ENCODE data around the gene TMEM131L.
"Not testable (repeated sequence)": the region's sequence is repeated elsewhere in the genome, so short reads cannot be mapped to it uniquely, and the experiment has no call there.

TMEM131L gene

DNA sequence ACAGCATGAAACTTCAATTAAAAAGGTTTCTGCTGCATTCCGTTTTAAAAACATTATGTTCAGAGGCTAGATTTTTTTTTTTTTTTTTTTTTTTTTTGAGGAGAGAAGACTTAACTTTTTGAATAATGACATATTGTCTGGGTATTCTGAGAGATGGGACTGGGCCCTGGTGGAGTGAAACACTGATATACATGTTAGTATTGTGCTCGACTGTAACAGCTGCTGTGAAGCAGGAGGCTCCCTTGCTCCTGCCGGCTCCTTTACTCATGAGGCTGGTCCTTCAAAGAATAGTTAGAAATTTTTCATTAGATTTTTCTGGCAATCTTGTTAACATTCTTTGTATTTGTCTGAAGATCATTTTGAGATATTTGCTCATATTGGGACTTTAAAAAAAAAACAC lies 73.3 kb downstream of the TMEM131L start:
- DNase-seq (ENCODE audit: low read depth in 2 of 3, low spot score in 2 of 3) = no peak

DNA sequence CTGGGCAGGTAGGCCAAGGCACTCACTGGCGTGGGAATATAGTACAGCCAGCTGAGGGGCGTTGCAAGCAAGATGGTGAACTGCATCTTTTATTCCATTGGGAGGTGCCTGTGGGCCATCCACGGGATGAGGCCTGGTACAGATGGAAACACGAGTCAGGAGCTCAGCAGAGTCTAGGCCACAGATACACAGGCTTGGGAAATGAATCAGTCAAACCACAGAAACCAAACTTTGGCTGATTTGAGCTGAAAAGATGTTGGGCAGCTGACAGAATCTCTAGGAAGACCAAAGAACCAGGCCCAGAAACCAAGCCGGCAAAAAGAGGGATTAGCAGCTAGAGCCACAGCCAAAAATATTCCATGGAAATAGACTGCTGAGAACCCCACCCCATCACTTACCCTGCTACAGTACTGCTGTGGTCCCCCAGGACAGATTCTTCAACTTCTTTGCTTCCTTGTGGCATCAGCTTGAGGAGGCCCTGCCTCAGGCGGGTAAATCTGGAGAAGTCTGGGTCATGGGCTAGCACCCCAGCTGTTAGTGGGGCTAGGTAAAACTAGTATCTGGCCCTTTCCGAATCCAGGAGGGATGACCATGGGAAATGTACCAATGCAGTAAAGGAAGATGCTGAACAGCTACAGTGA lies 75.4 kb downstream of the TMEM131L start:
- no peak for DNase-seq (ENCODE audit: low read depth in 2 of 3, low spot score in 2 of 3)

DNA sequence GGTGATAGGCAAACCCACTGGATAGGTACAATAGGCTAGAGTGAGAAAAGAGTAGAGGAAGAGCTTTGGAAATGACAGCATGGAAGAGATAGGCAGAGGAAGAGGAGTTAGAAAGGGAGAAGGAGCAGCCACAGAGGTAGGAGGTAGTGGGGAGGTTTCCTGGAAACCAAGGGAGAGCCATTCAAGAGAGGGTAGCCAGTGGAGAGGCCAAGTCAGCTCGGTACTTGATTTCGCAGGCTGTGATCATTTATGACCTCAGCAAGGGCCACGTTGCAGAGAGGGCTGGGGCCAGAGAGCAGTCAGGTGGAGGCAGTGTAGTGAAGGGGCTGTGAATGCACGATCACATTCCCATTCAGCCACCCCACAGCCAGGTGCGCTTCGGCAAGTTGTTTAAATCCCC lies 76.0 kb downstream of the TMEM131L start:
- DNase-seq (ENCODE audit: low read depth in 2 of 3, low spot score in 2 of 3) = no peak

DNA sequence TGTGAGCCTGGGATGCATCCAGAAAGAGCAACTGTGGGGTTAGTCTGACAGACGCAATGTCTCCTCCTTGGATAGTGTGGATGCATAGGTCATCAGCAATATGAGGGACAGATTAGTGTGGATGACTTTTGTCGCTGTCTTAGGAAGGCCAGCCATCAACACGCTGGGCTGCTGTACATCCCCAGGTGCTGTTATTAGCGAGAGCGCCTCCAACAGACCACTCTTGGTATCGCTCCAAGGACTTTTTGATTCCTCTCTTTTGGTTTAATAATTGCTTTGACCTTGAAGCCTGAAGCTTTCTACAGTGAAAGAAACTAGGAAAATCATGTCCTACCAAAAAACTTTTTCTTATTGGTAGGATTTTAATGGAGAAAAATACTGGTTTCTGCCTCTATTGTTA lies 76.7 kb downstream of the TMEM131L start:
- no peak for DNase-seq (ENCODE audit: low read depth in 2 of 3, low spot score in 2 of 3)

DNA sequence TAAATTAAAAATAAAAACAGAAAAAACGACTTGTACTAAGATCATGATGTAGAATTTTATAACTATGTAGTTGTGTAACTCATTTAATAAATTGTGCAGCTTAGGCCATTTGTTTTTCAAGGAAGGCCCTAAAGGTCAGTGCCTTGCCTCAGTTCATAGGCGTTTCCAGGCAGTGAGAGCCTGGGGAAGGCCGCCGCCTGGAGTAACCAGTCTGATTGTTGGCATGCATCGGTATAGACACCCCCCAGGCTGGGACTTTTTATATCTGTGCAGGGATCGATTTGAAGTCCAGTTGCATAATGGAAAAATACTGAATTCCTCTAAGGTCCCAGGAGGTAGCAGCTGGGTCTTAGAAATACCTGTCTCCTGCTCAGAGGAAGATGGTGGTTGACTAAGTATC lies 77.2 kb downstream of the TMEM131L start:
- DNase-seq (ENCODE audit: low read depth in 2 of 3, low spot score in 2 of 3) = no peak

DNA sequence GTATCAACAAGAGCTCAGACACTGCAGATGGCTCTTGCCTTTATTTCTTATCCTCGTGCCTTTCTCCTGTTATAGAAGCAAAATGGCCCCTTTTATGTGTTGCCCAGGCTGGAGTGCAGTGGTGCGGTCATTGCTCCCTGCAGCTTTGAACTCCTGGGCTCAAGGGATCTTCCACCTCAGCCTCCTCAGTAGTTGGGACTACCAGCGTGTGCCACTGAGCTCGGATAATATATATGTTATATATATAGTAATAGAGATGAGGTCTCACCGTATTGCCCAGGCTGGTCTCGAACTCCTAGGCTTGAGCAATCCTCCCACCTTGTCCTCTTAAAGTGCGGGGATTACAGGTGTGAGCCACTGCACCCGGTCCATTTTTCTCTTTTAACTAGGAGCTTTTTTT lies 79.7 kb downstream of the TMEM131L start:
- DNase-seq (ENCODE audit: low read depth in 2 of 3, low spot score in 2 of 3) = no peak

DNA sequence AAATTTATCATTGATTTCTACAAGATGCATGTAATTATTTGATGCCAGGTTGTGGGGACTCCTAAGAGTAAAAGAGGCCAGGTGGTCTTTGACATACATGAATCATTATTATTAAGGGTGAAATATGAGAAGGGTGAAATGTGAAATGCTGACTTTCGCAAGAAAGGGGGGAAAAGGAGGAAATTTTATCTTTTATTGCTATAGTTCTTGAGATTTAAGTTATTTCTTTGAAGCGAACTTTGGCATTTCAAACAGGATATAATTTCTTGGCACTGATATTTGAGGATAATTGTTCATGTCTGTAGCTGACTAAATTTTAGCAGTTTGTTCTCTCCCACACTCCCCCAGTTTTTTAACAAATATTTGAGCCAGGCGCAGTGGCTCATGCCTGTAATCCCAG lies 80.1 kb downstream of the TMEM131L start:
- no peak for DNase-seq (ENCODE audit: low read depth in 2 of 3, low spot score in 2 of 3)

DNA sequence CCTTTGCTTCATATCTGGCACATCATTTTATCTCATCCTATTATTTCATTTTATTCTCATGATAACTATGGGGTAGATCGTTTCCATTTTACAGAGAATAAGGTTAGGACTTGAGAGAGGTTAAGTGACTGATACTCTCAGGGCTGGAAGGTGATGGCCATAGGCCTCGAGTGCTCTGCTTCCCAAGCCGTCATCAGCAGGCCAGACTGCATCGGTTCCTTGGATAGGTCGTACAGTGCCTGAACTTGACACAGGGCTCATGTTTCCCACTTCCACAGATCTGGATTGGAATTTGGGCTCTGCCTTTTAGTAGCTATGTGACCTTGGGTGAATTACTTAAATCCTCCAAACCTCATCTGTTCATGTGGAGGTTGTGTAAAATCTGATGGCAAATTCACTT lies 81.4 kb downstream of the TMEM131L start:
- DNase-seq (ENCODE audit: low read depth in 2 of 3, low spot score in 2 of 3) = no peak

DNA sequence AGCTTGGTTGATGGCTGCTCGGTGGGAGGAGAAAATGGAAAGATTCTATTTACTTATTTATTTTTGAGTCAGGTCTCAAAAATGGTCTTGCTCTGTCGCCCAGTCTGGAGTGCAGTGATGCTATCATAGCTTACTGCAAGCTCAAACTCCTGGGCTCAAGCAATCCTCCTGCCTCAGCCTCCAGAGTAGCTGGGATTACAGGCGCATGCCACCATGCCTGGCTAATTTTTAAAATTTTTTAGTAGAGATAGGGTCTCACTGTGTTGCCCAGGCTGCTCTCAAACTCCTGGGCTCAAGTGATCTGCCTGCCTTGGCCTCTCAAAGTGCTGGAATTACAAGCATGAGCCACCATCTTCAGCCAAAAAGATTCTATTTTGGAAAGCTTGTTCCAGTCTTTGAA lies 82.7 kb downstream of the TMEM131L start:
- DNase-seq (ENCODE audit: low read depth in 2 of 3, low spot score in 2 of 3) = not testable (repeated sequence)

DNA sequence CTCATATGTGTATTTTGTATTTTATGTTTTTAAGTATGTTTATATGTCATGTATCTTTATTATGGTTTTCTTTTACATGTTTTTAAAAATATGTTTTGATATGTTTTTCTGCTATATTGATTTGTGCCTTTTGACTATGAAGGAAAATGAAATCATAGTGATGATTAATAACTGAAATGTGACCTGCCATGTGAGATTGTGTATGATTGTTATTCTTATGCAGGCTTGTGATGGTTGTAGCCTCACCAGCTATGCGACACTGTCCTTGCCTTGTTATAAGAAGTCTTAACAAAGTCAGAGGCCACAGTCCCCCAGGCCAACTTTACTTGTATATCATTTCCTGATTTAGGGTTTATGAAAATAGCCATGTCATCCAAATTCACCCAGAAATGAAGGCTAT lies 83.2 kb downstream of the TMEM131L start:
- no peak for DNase-seq (ENCODE audit: low read depth in 2 of 3, low spot score in 2 of 3)

DNA sequence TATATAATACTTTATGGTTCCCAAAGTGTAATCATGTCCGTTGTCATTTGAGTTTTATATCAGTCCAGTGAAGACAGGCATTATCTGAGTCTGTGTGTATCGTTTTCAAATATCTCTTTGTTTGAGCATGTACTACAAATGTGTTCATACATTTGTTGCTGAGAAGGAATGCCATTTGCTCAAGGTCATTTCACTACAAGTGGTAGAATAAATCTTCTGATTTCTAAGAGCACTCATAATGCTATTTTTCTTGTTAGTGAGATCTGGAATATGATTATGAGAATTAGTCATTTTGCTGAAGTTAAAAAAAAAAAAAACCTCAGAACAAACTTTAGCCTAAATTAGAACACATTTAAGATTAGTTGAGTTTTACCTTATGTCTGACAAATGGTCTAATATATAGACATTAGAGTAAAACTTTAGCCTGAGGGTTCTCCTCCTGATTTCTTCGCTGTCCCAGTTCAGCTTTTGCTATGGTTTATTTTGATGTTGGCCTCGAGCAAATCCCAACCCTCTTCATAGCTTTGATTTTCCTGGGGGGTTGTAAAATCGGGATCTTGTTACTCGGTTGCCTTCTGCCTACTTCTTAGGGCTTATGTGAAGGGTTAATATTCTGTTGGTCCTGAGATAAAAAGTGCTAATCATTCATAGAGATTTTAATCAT lies 87.1 kb downstream of the TMEM131L start:
- no peak for DNase-seq (ENCODE audit: low read depth in 2 of 3, low spot score in 2 of 3)

DNA sequence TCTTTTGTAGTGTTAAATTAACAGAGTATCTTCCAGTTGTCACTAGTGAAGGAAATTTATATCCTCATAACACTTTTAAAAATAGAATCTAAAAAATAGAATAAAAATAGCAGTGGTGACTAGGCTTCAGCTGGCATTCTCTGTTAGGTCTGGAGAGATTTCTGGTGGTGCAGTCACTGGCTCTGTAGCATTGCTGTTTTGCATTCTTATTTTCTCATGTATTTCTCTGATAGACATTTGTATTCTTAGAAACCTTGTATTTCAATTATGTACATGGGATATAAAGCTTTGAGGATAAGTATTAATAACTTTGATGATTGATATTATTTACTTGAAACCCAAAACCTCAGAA lies 87.6 kb downstream of the TMEM131L start:
- no peak for DNase-seq (ENCODE audit: low read depth in 2 of 3, low spot score in 2 of 3)

DNA sequence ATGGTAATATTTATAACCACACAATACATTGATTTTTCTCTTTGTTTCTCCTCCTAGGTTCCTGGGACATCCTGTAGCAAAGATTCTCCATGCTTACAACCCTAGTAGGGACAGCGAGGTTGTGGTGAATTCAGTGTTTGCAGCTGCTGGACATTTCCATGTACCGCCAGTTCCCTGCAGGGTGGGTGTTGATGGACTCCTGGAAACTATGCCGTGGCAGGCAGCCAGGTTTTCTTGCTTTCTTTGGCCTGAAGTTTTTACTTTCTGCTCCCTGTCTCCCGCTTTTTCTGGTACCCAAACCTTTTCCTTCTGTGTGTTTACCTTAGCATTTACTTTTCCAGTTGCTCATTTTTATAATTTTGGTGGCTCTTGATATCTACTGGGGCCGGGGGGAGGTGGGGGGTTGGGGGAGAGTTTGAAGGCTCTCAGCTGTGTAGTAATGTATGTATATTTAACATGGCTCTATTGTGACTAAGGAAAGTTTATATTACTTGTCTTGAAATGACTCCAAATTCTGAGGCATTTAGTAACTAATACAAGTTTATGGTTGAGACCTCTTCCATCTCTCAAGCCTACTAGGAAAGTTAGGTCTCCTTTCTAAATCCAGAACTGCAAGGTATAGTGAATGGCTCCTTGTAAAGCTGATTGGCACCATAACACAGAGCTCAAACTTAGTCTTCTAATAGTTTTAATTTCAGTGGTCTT lies 89.7 kb downstream of the TMEM131L start:
- DNase-seq (ENCODE audit: low read depth in 2 of 3, low spot score in 2 of 3) = no peak

DNA sequence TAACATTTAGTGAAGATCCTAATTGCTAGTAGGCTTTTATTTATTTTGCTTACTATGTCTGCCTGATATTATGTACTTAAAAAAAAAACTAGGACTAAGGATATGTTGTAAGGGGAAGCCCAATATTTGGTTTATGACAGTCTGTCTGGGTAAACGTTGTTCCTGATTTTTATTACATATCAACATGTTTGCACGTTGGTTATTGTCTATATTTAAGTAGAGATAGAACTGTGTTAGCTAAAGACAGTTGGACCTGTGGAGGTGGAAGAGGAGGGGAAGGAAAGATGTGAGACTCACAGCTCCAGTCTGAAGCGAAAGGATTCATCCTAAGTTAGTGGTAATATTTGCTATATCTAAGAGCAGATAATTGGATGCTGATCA lies 90.3 kb downstream of the TMEM131L start:
- DNase-seq (ENCODE audit: low read depth in 2 of 3, low spot score in 2 of 3) = no peak

DNA sequence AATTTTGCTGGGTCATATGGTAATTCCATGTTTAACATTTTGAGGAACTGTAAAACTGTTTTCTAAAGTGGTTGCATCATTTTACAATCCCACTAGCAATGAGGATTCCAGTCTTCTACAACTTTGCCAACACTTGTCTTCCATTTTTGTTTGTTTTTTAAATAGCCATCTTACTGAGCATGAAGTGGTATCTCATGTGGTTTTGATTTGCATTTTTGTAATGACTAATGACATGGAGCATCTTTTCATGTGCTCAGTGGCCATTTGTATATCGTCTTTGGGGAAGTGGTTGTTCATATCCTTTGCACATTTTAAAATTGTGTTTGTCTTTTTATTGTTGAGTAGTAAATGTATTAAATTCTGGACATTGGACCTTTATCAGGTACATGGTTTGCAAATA lies 94.7 kb downstream of the TMEM131L start:
- no peak for DNase-seq (ENCODE audit: low read depth in 2 of 3, low spot score in 2 of 3)

DNA sequence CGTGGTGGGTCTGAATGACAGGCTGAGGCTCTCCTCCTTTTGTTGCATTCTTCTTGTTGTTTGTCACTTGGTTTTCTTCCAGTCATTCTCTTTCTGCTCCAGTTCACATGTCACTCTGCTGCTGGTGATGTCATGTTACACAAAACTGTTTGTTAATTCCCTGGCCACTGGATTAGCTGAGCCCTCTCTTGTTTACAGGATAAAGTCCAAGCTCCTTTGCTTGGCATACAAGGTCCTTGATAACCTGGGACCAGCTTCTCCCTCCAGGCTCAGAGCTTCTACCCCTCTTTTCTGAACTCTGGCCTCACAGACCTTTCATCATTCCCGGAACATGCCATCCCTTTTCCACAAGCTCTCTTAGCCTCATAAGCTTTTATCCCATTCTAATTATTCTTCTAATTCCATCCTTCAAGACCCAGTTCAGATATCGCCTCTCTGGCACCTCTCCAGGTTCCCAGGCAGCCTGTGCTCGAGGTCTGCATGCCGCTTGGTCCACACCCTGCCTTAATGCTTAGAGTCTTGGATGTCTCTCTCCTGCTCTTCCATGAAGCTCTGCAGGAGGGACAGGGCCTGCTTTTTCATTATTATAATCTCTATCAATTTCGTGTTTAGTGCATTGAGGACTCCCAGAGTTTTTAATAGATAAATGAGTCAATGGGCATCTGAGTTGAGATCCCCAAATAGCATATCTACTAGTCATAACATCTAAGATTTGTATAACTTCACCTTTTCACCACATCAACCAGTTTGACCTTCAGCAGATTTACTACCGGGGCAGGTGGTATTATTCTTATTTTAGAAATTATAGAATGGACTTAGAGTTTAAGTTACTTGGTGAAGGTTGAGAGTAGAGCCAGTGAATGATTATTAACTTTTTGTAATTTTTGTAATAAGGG lies 98.7 kb downstream of the TMEM131L start:
- no peak for DNase-seq (ENCODE audit: low read depth in 2 of 3, low spot score in 2 of 3)

DNA sequence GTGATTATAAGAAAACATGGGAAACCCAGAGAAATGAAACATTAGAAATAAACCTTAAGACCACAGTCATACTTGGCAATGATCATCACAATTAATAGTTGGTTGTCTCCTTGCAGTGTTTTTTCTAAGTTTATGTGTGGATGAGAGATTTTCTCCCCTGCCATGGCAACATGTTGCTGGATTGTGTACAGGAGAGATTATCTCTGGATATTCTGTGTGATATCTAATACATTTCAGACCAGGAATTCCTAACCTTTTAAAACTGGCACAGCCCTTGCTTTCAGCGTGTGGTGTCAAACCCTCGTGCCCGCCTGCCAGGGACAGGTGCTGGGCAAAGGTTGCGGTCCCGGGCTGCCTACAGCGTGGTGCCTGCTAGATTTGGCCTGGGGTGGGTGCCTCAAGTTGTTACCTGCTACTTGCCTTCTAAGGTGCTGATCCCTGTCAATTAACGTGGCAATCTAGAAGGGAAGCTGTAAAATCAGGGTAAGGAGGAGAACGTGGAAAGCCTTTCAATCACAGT lies 100.5 kb downstream of the TMEM131L start:
- no peak for DNase-seq (ENCODE audit: low read depth in 2 of 3, low spot score in 2 of 3)

DNA sequence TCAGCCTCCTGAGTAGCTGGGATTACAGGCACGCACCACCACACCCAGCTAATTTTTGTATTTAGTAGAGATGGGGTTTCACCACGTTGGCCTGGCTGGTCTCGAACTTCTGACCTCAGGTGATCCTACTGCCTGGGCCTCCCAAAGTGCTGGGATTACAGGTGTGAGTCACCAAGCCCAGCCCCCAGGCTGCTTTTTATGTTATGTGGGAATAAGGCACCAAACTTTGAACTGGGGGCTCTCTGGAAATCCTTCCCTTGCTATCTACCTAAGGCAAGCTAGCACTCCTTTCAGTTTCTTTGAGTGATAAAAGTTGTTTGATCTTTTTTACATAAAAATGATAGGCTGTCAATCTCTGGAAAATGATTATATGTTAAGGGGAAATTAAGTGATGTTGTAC lies 101.5 kb downstream of the TMEM131L start:
- DNase-seq (ENCODE audit: low read depth in 2 of 3, low spot score in 2 of 3) = not testable (repeated sequence)

DNA sequence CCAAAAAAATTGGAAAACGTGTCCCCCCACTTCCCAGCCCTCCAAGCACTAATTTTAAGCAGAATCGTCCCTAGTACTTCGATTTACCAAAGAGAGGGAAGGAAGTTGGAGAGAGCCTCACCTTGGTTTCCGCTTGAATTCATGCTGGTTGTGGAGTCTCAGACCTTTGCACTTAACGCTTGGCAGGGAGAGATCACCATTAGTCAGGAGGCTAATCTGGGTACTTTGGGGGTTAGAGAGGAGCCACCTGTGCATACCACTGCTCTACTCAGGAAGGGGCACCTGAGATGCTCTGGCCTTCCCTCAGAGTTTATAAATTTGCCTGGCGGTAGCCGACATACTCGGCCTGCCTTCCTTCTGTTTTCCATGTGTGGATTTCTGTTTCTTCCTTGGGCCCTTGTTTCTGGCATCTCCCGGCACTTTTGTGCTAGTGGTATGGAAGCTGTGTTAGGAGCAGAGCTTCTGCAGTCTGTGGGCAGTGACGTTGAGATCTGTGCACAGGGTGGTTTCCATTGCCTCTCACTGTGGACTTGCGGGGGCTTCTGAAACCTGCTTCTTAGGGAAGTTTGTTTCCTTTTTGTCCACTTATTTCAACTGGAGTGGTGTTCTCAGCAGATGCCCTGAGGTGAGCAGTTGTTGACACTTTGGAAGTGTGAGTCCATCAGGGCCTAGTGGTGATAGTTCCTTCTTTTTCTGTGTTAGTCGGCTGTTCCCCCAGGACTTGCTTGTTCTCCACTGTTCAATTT lies 104.2 kb downstream of the TMEM131L start:
- no peak for DNase-seq (ENCODE audit: low read depth in 2 of 3, low spot score in 2 of 3)

DNA sequence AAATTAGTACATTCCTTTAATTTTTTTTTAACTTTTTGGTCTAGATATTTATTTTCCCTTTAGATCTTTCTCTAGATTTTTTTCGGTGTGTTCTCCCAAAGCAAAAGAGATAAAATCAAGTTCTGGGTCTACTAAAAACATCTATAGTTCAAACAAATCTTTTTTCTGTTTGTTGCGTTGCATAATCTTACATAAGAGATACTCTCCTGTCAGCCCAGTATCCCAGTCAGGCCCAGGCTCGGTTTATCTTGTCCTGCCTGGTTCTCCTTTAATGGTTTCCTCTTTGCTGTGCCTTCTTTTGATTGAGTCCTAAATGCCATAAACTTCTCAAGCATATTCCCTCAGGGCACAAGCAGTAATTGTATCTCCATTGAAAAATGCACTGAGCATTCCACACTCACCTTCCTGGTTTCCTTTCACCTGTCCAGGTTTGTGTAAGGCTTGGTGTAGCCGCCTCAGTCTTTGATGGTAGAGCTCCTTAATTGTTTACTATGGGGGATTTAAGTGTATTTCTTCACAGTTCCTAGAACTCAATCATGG lies 104.9 kb downstream of the TMEM131L start:
- DNase-seq (ENCODE audit: low read depth in 2 of 3, low spot score in 2 of 3) = no peak

DNA sequence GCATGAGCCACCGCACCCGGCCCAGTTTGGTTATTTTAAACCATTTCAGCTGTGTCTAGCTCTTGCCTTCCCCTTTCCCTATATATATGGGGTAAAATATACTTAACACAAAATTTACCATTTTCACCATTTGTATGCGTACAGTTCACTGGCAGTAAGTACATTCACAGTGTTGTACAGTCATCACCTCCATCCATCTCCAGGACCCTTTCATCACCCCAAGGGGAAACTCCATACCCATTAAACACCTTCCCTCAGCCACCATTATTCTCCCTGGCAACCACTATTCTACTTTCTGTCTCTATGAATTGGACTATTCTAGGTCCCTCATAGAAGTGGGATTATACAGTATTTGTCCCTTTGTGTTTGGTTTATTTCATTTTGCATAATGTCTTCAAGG lies 106.4 kb downstream of the TMEM131L start:
- DNase-seq (ENCODE audit: low read depth in 2 of 3, low spot score in 2 of 3) = no peak

Measured in activated CD8-positive, alpha-beta memory T cell treated with anti-CD3 and anti-CD28 coated beads for 48 hours (primary cell).